IPS-20b (cell line): ENCODE measurements around the gene RRBP1.

Source experiments
- H3K27ac ChIP-seq: one replicate; pipeline ENCODE4 v1.5.1; 2013; ENCODE audit warnings: low read length
- H3K27me3 ChIP-seq: 2 replicates; pipeline ENCODE4 v1.6.1; 2013; ENCODE audit warnings: mild to moderate bottlenecking, low read length, inconsistent platforms; ENCODE audit not compliant: insufficient read depth
- H3K36me3 ChIP-seq: 2 replicates; pipeline ENCODE4 v1.6.1; 2013; ENCODE audit warnings: low read depth, mild to moderate bottlenecking, inconsistent platforms, low read length, moderate library complexity; ENCODE audit not compliant: insufficient read depth
- H3K4me1 ChIP-seq: 2 replicates; pipeline ENCODE4 v1.6.1; 2013; ENCODE audit warnings: mild to moderate bottlenecking, control low read depth, inconsistent platforms, low read length, moderate library complexity; ENCODE audit not compliant: insufficient read depth
- H3K4me3 ChIP-seq: 2 replicates; pipeline ENCODE4 v1.5.1; 2013; ENCODE audit warnings: mild to moderate bottlenecking, low read length, inconsistent platforms
- H3K9ac ChIP-seq: 2 replicates; pipeline ENCODE4 v1.6.1; 2013; ENCODE audit warnings: low read depth, mild to moderate bottlenecking, inconsistent platforms, low read length, moderate library complexity
- H3K9me3 ChIP-seq: 2 replicates; pipeline ENCODE4 v1.6.1; 2013; ENCODE audit warnings: mild to moderate bottlenecking, low read depth, low read length, inconsistent platforms; ENCODE audit not compliant: insufficient read depth

The RRBP1 gene

GRCh38 chr20:17614176-17614811, 67.7 kb downstream of the RRBP1 start:
- Histone ChIP-seq H3K4me1 (no peaks in the 10 kb centered on the region), H3K27ac (no peak overlapping the region), H3K9ac (no peak overlapping the region; the same call in 1 of the 2 replicates), H3K27me3 (no peaks in the 10 kb centered on the region), H3K36me3 (peaks cover 46% of the 10 kb centered on the region), H3K9me3 (no peaks in the 10 kb centered on the region), H3K4me3 (no peak overlapping the region)

- peaks cover 38% of the 10 kb centered on the region for H3K36me3 ChIP-seq
- H3K27ac ChIP-seq = no peak overlapping the region
- no peak overlapping the region for H3K4me3 ChIP-seq
- no peaks in the 10 kb centered on the region for H3K9me3 ChIP-seq
- no peaks in the 10 kb centered on the region for H3K27me3 ChIP-seq
- H3K4me1 ChIP-seq = no peaks in the 10 kb centered on the region
- H3K9ac ChIP-seq = no peak overlapping the region; the same call in 1 of the 2 replicates
These were observed 68.5 kb downstream of the RRBP1 start for GRCh38 chr20:17613328-17614175.

GRCh38 chr20:17612992-17613327, 69.1 kb downstream of the RRBP1 start:
- Histone ChIP-seq H3K4me1 (no peaks in the 10 kb centered on the region), H3K9me3 (no peaks in the 10 kb centered on the region), H3K27ac (no peak overlapping the region), H3K9ac (no peak overlapping the region), H3K4me3 (no peak overlapping the region), H3K36me3 (peaks cover 36% of the 10 kb centered on the region), H3K27me3 (no peaks in the 10 kb centered on the region)

- Histone ChIP-seq H3K27ac (no peak overlapping the region), H3K4me1 (peaks cover 1% of the 10 kb centered on the region; the same call in 1 of the 2 replicates), H3K9ac (no peak overlapping the region), H3K9me3 (no peaks in the 10 kb centered on the region), H3K36me3 (peaks cover 40% of the 10 kb centered on the region), H3K4me3 (no peak overlapping the region), H3K27me3 (no peaks in the 10 kb centered on the region)
These were observed 69.6 kb downstream of the RRBP1 start for GRCh38 chr20:17612287-17612991.

- peaks cover 41% of the 10 kb centered on the region for H3K36me3 ChIP-seq
- no peak overlapping the region for H3K27ac ChIP-seq
- no peaks in the 10 kb centered on the region for H3K27me3 ChIP-seq
- peaks cover 4% of the 10 kb centered on the region; the same call in 1 of the 2 replicates for H3K4me1 ChIP-seq
- H3K4me3 ChIP-seq = no peak overlapping the region
- no peaks in the 10 kb centered on the region for H3K9me3 ChIP-seq
- H3K9ac ChIP-seq = no peak overlapping the region
These were observed 70.3 kb downstream of the RRBP1 start for GRCh38 chr20:17611540-17612286.

- Histone ChIP-seq H3K9ac (no peak overlapping the region), H3K36me3 (peaks cover 37% of the 10 kb centered on the region), H3K9me3 (no peaks in the 10 kb centered on the region), H3K27me3 (no peaks in the 10 kb centered on the region), H3K4me3 (no peak overlapping the region), H3K4me1 (peaks cover 4% of the 10 kb centered on the region; the same call in 1 of the 2 replicates), H3K27ac (no peak overlapping the region)
These were observed 70.8 kb downstream of the RRBP1 start for GRCh38 chr20:17611290-17611539.

GRCh38 chr20:17610566-17611289, 71.3 kb downstream of the RRBP1 start:
- H3K36me3 ChIP-seq = peaks cover 35% of the 10 kb centered on the region
- no peak overlapping the region for H3K9ac ChIP-seq
- H3K4me1 ChIP-seq = peaks cover 4% of the 10 kb centered on the region; the same call in 1 of the 2 replicates
- no peak overlapping the region for H3K27ac ChIP-seq
- H3K9me3 ChIP-seq = no peaks in the 10 kb centered on the region
- H3K27me3 ChIP-seq = no peaks in the 10 kb centered on the region
- H3K4me3 ChIP-seq = no peak overlapping the region

- H3K9ac ChIP-seq = no peak overlapping the region
- H3K4me1 ChIP-seq = peaks cover 4% of the 10 kb centered on the region; the same call in 1 of the 2 replicates
- peaks cover 35% of the 10 kb centered on the region for H3K36me3 ChIP-seq
- H3K27me3 ChIP-seq = no peaks in the 10 kb centered on the region
- H3K9me3 ChIP-seq = no peaks in the 10 kb centered on the region
- H3K4me3 ChIP-seq = no peak overlapping the region
- H3K27ac ChIP-seq = no peak overlapping the region
These were observed 72.1 kb downstream of the RRBP1 start for GRCh38 chr20:17609811-17610377.

GRCh38 chr20:17608701-17609497, 73.1 kb downstream of the RRBP1 start:
- Histone ChIP-seq H3K4me1 (peaks cover 4% of the 10 kb centered on the region; the same call in 1 of the 2 replicates), H3K27me3 (no peaks in the 10 kb centered on the region), H3K4me3 (no peak overlapping the region), H3K9me3 (no peaks in the 10 kb centered on the region), H3K9ac (no peak overlapping the region), H3K36me3 (peaks cover 39% of the 10 kb centered on the region), H3K27ac (no peak overlapping the region)

GRCh38 chr20:17606001-17606400, 76.0 kb downstream of the RRBP1 start:
- Histone ChIP-seq H3K27me3 (no peaks in the 10 kb centered on the region), H3K36me3 (peaks cover 40% of the 10 kb centered on the region), H3K9ac (no peak overlapping the region), H3K4me3 (no peak overlapping the region), H3K4me1 (peaks cover 16% of the 10 kb centered on the region), H3K27ac (no peak overlapping the region), H3K9me3 (no peaks in the 10 kb centered on the region)
